NB4 (cell line): ENCODE measurements around the gene SND1.

ENCODE experiments used
- CTCF ChIP-seq: IDR thresholded peaks from one replicate; pipeline ENCODE4 v1.5.1; 2012; ENCODE audit warnings: low read depth, low read length
- MAX ChIP-seq: IDR thresholded peaks from 2 replicates; pipeline ENCODE4 v1.6.1; 2011; ENCODE audit warnings: low read depth, low read length
- MYC ChIP-seq: IDR thresholded peaks from 2 replicates; pipeline ENCODE4 v1.6.1; 2011; ENCODE audit warnings: low read depth, low read length
- POLR2A ChIP-seq: IDR thresholded peaks from 2 replicates; pipeline ENCODE4 v1.6.1; 2011; ENCODE audit warnings: mild to moderate bottlenecking; ENCODE audit not compliant: insufficient read length; ENCODE audit errors: extremely low read depth

GRCh38 chr7:127786184-127786583 is 134.2 kb downstream of the SND1 start:
- no peak for TF ChIP-seq CTCF
- no peak for TF ChIP-seq MAX
- no peak for TF ChIP-seq POLR2A
- no peak for TF ChIP-seq MYC
